Retinal pigment epithelial cell (primary cell): ENCODE results near the gene KRTAP3-3.

Experiments used
- DNase-seq: peaks from one replicate; pipeline ENCODE4 v3.0.0-alpha.2; 2010; ENCODE audit warnings: low read depth
- H3K4me3 ChIP-seq: 2 replicates; pipeline ENCODE4 v1.5.1; 2011; ENCODE audit warnings: mild to moderate bottlenecking, low read length, control low read depth, moderate library complexity
- CTCF ChIP-seq: conservative IDR thresholded peaks from 2 replicates; pipeline ENCODE4 v1.5.1; 2011; ENCODE audit warnings: low read depth, low read length, control low read depth, inconsistent platforms

KRTAP3-3 gene

GRCh38 chr17:40992666-40993065, 1.3 kb downstream of the KRTAP3-3 start:
- no peak overlapping the region for H3K4me3 ChIP-seq
- no peak for DNase-seq
- TF ChIP-seq CTCF: no peak

GRCh38 chr17:40986920-40987319, 7.0 kb downstream of the KRTAP3-3 start:
- DNase-seq: no peak

GRCh38 chr17:40984226-40984625, 9.7 kb downstream of the KRTAP3-3 start, which contains the start of gene KRT40:
TSS of gene KRT40 (minus strand) at chr17:40984326. CDS start at chr17:40984273, 53 bp downstream.
- DNase-seq: no peak
- TF ChIP-seq CTCF: no peak
- no peak within 1 kb of the TSS for H3K4me3 ChIP-seq

More at GRCh38 chr17:40986920-40987319, 7.0 kb downstream of the KRTAP3-3 start:
- no peak for TF ChIP-seq CTCF
- no peak overlapping the region for H3K4me3 ChIP-seq

GRCh38 chr17:40981115-40981514, 12.8 kb downstream of the KRTAP3-3 start:
- no peak overlapping the region for H3K4me3 ChIP-seq

GRCh38 chr17:40980596-40980995, 13.4 kb downstream of the KRTAP3-3 start:
- TF ChIP-seq CTCF: no peak
- no peak overlapping the region for H3K4me3 ChIP-seq
- no peak for DNase-seq

More at GRCh38 chr17:40981115-40981514, 12.8 kb downstream of the KRTAP3-3 start:
- no peak for DNase-seq
- TF ChIP-seq CTCF: no peak

GRCh38 chr17:40980117-40980516, 13.8 kb downstream of the KRTAP3-3 start:
- TF ChIP-seq CTCF: no peak
- no peak for DNase-seq
- H3K4me3 ChIP-seq: no peak overlapping the region

GRCh38 chr17:40978575-40979151, 15.3 kb downstream of the KRTAP3-3 start:
- no peak overlapping the region for H3K4me3 ChIP-seq
- no peak for TF ChIP-seq CTCF
- no peak for DNase-seq
